GM12801 (cell line): ENCODE data around the gene POU4F1.

Experiments used
- CTCF ChIP-seq: IDR thresholded peaks from one replicate; pipeline ENCODE4 v1.5.1; 2011; ENCODE audit warnings: control low read depth; ENCODE audit not compliant: insufficient read length; ENCODE audit errors: extremely low read depth

Gene POU4F1

GRCh38 chr13:78631077-78631476 lies 27.7 kb upstream of the POU4F1 start:
- TF ChIP-seq CTCF, result no peak

- TF ChIP-seq CTCF, result no peak
Measured at GRCh38 chr13:78630511-78630910, 27.2 kb upstream of the POU4F1 start.

- TF ChIP-seq CTCF, result no peak
Measured at GRCh38 chr13:78625384-78625783, 22.0 kb upstream of the POU4F1 start.

- no peak for TF ChIP-seq CTCF
Measured at GRCh38 chr13:78623132-78623531, 19.8 kb upstream of the POU4F1 start.

GRCh38 chr13:78620936-78621470 lies 17.7 kb upstream of the POU4F1 start:
- TF ChIP-seq CTCF, result no peak

GRCh38 chr13:78618411-78618810 lies 15.1 kb upstream of the POU4F1 start:
- no peak for TF ChIP-seq CTCF

- no peak for TF ChIP-seq CTCF
Measured at GRCh38 chr13:78611040-78611439, 7.7 kb upstream of the POU4F1 start.

GRCh38 chr13:78610381-78610883 lies 7.1 kb upstream of the POU4F1 start:
- no peak for TF ChIP-seq CTCF
